GM19351 (cell line): ENCODE measurements around the gene UIMC1.

ENCODE experiments used
- ATAC-seq: cut with Tn5 transposase; IDR thresholded peaks from one replicate; pipeline ENCODE4 v1.9.1; 2021; ENCODE audit warnings: mild to moderate bottlenecking, moderate library complexity; ENCODE audit not compliant: unreplicated experiment

The UIMC1 gene

DNA sequence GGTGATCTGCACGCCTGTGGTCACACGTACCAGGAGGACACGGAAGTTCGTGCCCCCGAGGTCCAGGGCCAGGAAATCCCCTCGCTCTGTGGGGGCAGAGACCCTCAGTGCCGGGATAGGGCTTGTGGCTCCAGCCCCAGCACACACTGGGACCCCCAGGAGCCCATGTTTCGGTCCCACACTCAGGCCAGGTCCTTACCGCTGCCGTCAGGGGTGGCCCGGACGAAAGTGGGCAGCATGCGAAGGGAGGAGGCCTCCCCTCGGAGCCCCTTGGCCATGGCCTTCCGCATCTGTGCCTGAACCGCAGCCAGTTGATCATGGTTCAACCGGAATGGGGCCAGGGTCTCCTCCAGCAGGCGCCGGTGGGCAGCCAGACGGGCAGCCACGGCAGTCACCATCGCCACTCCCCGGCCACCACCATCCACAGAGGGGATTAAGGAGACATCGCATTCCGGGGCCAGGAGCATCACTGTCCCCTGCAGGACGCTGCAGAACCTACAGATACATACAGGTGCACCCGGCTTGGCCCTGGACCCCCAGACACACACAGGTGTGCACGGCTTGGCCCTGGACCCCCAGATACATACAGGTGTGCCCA is 119.2 kb downstream of the UIMC1 start:
- ATAC-seq = no peak

GRCh38 chr5:176886336-176887251 is 120.0 kb downstream of the UIMC1 start:
- ATAC-seq = no peak

GRCh38 chr5:176884571-176884890 is 122.0 kb downstream of the UIMC1 start:
- no peak for ATAC-seq

GRCh38 chr5:176883700-176884570 is 122.6 kb downstream of the UIMC1 start:
- ATAC-seq = no peak

DNA sequence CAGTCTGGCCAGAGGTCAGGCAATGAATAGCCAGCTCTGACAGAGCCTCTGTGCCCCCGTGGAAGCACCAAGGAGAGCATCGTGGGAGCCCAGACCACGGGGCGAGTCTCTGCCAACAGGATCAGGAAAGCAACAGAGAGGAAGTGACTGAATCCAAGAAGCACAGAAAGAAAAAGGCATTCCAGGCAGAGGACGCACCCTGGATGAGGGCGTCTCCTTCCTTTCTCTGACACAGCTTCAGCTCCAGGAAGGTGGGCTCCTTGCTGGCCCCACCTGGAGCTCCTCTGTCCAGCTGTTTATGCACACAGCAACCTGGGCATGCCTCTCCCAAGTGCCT is 124.0 kb downstream of the UIMC1 start:
- ATAC-seq = no peak

DNA sequence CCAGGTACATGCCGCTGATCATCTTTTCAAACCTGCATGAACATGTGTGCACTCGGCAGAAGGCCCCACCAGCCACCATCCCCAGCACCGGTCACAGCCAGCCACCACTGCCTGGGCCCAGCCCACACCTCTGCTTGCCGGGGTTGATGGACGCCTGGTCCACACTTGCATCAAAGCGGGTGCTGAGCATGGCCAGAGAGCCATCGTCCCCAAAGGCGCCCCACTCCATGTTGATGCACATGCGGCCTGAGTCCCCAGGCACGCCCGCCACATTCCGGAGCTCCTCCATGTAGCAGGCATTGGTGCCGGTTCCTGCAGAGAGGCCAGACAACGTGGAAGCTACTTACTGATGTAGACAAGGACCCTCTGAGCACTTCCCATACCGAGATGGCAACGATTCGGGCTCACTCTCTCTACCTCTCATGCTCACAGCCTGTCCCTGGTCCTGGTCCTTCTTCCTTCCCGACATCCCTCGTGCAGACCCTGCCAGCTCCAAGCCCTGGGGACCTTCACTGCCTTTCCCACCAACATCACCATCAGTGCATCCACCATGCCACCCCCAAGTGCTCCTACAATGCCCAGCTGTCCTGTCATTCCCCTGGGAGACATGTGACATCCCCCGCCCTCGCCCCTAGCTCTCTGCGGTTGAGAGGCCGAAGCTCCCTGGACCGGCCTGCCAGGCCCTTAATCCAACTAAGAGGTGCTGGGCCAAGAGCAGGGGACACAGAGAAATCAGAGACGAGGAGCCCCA is 124.6 kb downstream of the UIMC1 start:
- ATAC-seq = no peak

DNA sequence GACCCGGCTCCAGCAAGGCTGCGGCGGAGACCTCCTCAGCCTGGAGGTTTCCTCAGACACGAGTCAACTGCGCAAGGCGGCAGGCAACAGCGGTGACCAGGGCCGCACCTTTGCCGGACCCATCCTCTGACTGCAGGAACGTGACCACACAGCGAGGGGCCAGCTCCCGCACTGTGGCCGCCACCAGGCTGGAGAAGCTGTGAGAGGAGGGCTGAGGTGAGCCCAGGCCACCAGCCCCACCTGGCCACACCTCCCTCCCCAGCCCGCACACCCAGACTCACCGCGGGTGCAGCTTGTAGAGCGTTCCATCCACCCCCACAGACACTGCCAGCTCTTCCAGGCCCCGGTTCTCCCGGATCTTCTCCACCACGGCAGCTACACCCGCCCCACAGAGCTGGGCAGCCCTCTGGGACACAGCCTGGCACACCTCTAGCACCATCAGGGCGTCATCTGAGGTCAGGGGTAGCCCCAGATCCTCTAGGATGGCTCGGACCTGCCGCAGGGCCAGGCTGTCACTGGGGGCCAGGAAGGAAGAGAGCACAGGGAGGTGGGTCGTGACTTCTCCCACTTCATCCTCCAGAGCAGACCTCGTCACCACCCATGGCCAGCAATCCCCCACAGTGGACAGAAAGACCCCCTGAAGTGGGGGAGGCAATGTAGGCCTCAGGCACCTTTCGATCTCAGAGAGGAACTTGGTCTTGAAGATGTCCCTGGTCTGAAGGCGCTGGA is 125.4 kb downstream of the UIMC1 start:
- no peak for ATAC-seq

- no peak for ATAC-seq
These were observed 126.1 kb downstream of the UIMC1 start for GRCh38 chr5:176880366-176881020.

GRCh38 chr5:176879663-176880361 is 126.8 kb downstream of the UIMC1 start:
- no peak for ATAC-seq

DNA sequence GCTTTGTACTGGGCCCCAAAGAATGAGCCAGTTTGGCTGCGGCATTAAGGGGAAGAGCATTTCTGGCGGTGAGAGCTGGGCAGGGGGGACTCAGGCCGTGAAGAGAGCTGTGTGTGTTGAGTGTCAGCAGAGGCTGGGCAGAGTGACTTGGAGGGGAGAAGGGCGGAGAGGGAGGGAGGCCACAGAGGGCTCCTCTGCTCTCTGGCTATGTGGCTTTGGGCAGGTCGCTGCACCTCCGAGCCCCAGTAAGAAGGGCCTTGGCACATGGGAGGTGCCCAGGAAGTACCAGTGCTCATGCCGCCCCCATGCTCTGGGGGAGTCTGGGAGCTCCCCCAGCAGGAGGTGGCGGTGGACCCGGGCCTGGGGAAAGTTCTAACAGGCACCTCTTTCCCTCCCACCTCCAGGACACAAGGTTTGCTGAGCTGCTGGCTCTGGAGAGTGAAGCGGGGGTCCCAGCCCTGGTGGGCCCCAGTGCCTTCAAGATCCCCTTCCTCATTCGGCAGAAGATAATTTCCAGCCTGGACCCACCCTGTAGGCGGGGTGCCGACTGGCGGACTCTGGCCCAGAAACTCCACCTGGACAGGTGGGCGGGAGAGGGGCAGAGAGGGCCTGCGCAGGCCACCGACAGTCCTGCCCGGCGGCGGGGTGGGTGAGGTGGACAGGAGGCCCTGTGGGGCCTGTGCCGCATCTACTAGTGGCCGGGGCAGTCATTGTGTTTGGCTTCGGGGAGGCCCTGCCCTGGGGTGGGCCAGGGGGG is 127.5 kb downstream of the UIMC1 start:
- ATAC-seq = no peak

DNA sequence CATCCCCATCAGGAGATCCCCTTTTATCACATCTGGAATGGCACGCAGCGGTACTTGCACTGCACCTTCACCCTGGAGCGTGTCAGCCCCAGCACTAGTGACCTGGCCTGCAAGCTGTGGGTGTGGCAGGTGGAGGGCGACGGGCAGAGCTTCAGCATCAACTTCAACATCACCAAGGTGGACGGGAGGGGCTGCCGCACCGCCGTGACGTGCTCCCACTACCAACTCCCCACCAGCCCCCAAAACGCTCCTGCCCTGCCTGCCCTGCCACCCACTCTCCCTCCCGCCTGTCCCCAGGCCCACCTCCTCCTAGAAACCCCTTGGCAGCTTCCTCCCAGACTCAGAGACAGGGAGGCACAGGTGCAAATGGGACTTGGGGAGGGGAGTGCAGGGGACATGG is 128.1 kb downstream of the UIMC1 start:
- no peak for ATAC-seq

GRCh38 chr5:176877793-176878331 is 128.7 kb downstream of the UIMC1 start:
- ATAC-seq = no peak

DNA sequence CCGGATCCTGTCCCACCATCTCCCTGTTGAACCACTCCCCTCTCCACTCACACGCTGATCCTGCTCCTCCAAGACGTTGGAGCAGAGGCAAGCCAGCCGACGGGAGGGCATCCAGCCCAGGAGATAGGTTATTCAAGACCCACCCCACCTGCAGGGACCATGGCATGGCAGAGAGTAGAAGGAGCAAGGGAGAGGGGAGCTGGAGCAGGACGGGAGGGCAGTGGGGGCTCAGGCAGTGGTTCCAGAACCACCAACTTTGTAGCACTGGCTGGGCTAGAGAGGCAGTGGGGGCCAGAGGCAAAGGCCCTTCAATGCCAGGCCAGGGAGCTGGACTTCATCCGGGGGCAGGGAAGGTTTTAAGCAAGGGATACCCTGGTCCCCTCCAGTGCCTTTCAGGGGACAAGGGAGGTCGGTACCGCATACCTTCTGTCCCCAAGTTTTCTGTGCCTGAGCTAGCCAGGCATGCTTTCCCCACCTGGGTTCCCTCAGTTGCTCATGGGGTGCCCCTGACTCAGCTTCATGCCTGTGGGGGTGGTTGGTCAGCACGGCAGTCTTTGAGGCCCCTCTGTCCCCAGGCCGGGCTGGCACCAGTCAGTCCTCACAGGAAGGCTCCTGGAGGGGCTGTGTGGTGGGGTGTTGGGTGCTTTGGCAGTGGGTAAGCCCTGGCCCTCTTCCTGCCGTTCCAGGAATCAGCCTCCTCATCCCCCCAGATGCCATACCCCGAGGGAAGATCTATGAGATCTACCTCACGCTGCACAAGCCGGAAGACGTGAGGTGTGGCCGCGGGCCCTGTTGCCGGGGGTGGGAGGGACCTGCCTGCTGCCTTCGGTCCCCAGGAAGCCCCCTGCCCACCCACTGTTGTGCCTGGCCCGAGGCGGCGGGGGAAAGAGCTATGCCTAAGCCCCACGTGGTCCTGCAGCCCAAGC is 129.8 kb downstream of the UIMC1 start:
- no peak for ATAC-seq

- ATAC-seq = no peak
These were observed 130.6 kb downstream of the UIMC1 start for GRCh38 chr5:176875783-176876505.

GRCh38 chr5:176875014-176875550 is 131.5 kb downstream of the UIMC1 start:
- ATAC-seq = no peak

DNA sequence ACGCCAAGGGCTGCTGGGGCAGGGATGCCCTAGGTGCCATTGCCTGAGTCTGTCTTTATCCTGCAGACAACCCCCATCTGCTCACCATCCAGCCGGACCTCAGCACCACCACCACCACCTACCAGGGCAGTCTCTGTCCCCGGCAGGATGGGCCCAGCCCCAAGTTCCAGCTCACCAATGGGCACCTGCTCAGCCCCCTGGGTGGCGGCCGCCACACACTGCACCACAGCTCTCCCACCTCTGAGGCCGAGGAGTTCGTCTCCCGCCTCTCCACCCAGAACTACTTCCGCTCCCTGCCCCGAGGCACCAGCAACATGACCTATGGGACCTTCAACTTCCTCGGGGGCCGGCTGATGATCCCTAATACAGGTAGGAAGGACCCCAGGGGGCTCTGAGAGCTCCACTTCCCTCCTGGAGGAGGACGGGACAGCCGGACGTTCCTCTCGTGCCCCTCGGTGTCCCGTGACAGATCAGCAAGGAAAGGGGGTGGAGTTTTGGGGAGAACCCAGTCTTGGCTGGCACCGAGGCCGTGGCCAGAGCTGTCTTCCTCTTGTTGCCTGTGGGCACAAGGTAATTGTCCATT is 132.3 kb downstream of the UIMC1 start:
- ATAC-seq = no peak
